Brain microvascular endothelial cell (primary cell): ENCODE data around the gene POLA1.

Experiments used
- DNase-seq: peaks from one replicate; pipeline ENCODE4 v3.0.0-alpha.2; 2020
- H3K27ac ChIP-seq: fragments of 250-450 bp; sonication (Bioruptor Pico); 2 replicates; pipeline ENCODE4 v1.5.1; 2020; ENCODE audit warnings: mild to moderate bottlenecking, moderate library complexity
- H3K27me3 ChIP-seq: fragments of 250-450 bp; sonication (Bioruptor Pico); replicated peaks from 2 replicates; pipeline ENCODE4 v1.5.1; 2020; ENCODE audit warnings: mild to moderate bottlenecking
- H3K36me3 ChIP-seq: fragments of 250-450 bp; sonication (Bioruptor Pico); replicated peaks from 2 replicates; pipeline ENCODE4 v1.5.1; 2020; ENCODE audit warnings: mild to moderate bottlenecking
- H3K4me3 ChIP-seq: 2 replicates; pipeline ENCODE4 v1.5.1; 2011; ENCODE audit warnings: low read depth, mild to moderate bottlenecking, control low read depth, low read length, moderate library complexity
- CTCF ChIP-seq: IDR thresholded peaks from 2 replicates; pipeline ENCODE4 v1.5.1; 2011; ENCODE audit warnings: low read depth, mild to moderate bottlenecking, moderate library complexity, low read length, control low read depth, inconsistent platforms; ENCODE audit errors: missing control alignments
- in situ Hi-C: cut with HindIII; loops from 2 replicates; pipeline ENCODE4 v1.10.0; 2017; ENCODE audit warnings: low sequenced_read_pairs, low pct_ligation_motif_present

POLA1 gene

GRCh38 chrX:25012793-25013631, 319.3 kb downstream of the POLA1 start:
- no peak overlapping the region for H3K4me3 ChIP-seq

GRCh38 chrX:25013632-25014365, 320.1 kb downstream of the POLA1 start:
- no peak for DNase-seq
- in situ Hi-C loops = no loop called here
- H3K27ac ChIP-seq = no peak overlapping the region
- peaks cover 35% of the 10 kb centered on the region for H3K27me3 ChIP-seq
- TF ChIP-seq CTCF = no peak
- H3K4me3 ChIP-seq = no peak overlapping the region
- no peaks in the 10 kb centered on the region for H3K36me3 ChIP-seq

More at GRCh38 chrX:25012793-25013631, 319.3 kb downstream of the POLA1 start:
- in situ Hi-C loops = no loop called here
- no peaks in the 10 kb centered on the region for H3K36me3 ChIP-seq
- H3K27ac ChIP-seq = no peak overlapping the region
- no peak for TF ChIP-seq CTCF
- peaks cover 33% of the 10 kb centered on the region for H3K27me3 ChIP-seq
- no peak for DNase-seq

- in situ Hi-C loops = no loop called here
- Histone ChIP-seq H3K4me3 (no peak overlapping the region), H3K27me3 (peaks cover 37% of the 10 kb centered on the region), H3K27ac (no peak overlapping the region), H3K36me3 (no peaks in the 10 kb centered on the region)
- DNase-seq = no peak
- TF ChIP-seq CTCF = no peak
These were observed 320.7 kb downstream of the POLA1 start for GRCh38 chrX:25014366-25014838.

GRCh38 chrX:25015486-25016360, 322.0 kb downstream of the POLA1 start, which contains the start of gene ARX:
TSS of gene ARX (minus strand) at chrX:25015965. CDS start at chrX:25015737, 228 bp downstream.
- peaks cover 45% of the 10 kb centered on the region for H3K27me3 ChIP-seq
- no peak for DNase-seq

More at GRCh38 chrX:25015486-25016360, 322.0 kb downstream of the POLA1 start, which contains the start of gene ARX:
- no peak for TF ChIP-seq CTCF
- no peaks in the 10 kb centered on the region for H3K36me3 ChIP-seq
- no peak within 1 kb of the TSS for H3K4me3 ChIP-seq
- H3K27ac ChIP-seq = no peak within 1 kb of the TSS
- in situ Hi-C loops = no loop called here
